ENCODE measurements around the gene GATAD2A. TPM values are rescaled to one million over a fixed set of nuclear protein-coding genes. Genes with fewer than 3 reads are reported as not detected.
A peak's percentile ranks its signal among the peaks of the same experiment; 100 is the strongest.

Gene GATAD2A
- total RNA-seq, 1 experiment from 2014 or later = 38.4 TPM

- Histone ChIP-seq H3K9me3 (ENCODE audit: low read length) (no peaks in the 10 kb centered on the region), H3K4me2 (ENCODE audit: low read depth, low read length, poor library complexity, severe bottlenecking) (peak overlapping the region; percentile 50), H3K36me3 (ENCODE audit: insufficient read depth, low read length) (peaks cover 11% of the 10 kb centered on the region), H3K4me3 (ENCODE audit: low read length) (peak overlapping the region; percentile 45; the same call in 1 of the 2 replicates), H2AFZ (ENCODE audit: low read length) (no peak overlapping the region), H3K9ac (ENCODE audit: low read length) (peak overlapping the region; percentile 60), H3K27me3 (ENCODE audit: low read length) (no peaks in the 10 kb centered on the region), H4K20me1 (ENCODE audit: insufficient read depth, low read depth, low read length) (peaks cover 17% of the 10 kb centered on the region; the same call in 1 of the 2 replicates), H3K4me1 (ENCODE audit: low read length) (peaks cover 47% of the 10 kb centered on the region), H3K27ac (ENCODE audit: low read length) (peak overlapping the region; percentile 69), H3K9me2 (replicated peaks; ENCODE audit: insufficient read depth, low read length) (no peaks in the 10 kb centered on the region), H3K79me2 (ENCODE audit: low read length) (peaks cover 98% of the 10 kb centered on the region)
- peak; percentile 71 for DNase-seq
Measured at GRCh38 chr19:19459707-19460251, 54.3 kb downstream of the GATAD2A start.

GRCh38 chr19:19460258-19460731 lies 54.8 kb downstream of the GATAD2A start:
- DNase-seq = peak; percentile 54
- Histone ChIP-seq H4K20me1 (ENCODE audit: insufficient read depth, low read depth, low read length) (peaks cover 17% of the 10 kb centered on the region; the same call in 1 of the 2 replicates), H3K9ac (ENCODE audit: low read length) (peak overlapping the region; percentile 60), H3K27me3 (ENCODE audit: low read length) (no peaks in the 10 kb centered on the region), H3K36me3 (ENCODE audit: insufficient read depth, low read length) (peaks cover 16% of the 10 kb centered on the region), H3K79me2 (ENCODE audit: low read length) (peaks cover 98% of the 10 kb centered on the region), H3K9me3 (ENCODE audit: low read length) (no peaks in the 10 kb centered on the region), H3K4me1 (ENCODE audit: low read length) (peaks cover 47% of the 10 kb centered on the region), H3K27ac (ENCODE audit: low read length) (peak overlapping the region; percentile 69), H3K4me3 (ENCODE audit: low read length) (peak overlapping the region; percentile 45; the same call in 1 of the 2 replicates), H3K4me2 (ENCODE audit: low read depth, low read length, poor library complexity, severe bottlenecking) (peak overlapping the region; percentile 50), H2AFZ (ENCODE audit: low read length) (no peak overlapping the region), H3K9me2 (replicated peaks; ENCODE audit: insufficient read depth, low read length) (no peaks in the 10 kb centered on the region)

GRCh38 chr19:19460761-19461265 lies 55.3 kb downstream of the GATAD2A start:
- Histone ChIP-seq H3K4me3 (ENCODE audit: low read length) (peak overlapping the region; percentile 45; the same call in 1 of the 2 replicates), H3K9me3 (ENCODE audit: low read length) (no peaks in the 10 kb centered on the region), H3K9me2 (replicated peaks; ENCODE audit: insufficient read depth, low read length) (no peaks in the 10 kb centered on the region), H2AFZ (ENCODE audit: low read length) (no peak overlapping the region), H3K27ac (ENCODE audit: low read length) (peak overlapping the region; percentile 69), H3K36me3 (ENCODE audit: insufficient read depth, low read length) (peaks cover 21% of the 10 kb centered on the region), H3K79me2 (ENCODE audit: low read length) (peaks cover 98% of the 10 kb centered on the region), H3K4me2 (ENCODE audit: low read depth, low read length, poor library complexity, severe bottlenecking) (peak overlapping the region; percentile 50), H4K20me1 (ENCODE audit: insufficient read depth, low read depth, low read length) (peaks cover 17% of the 10 kb centered on the region; the same call in 1 of the 2 replicates), H3K4me1 (ENCODE audit: low read length) (peaks cover 47% of the 10 kb centered on the region), H3K27me3 (ENCODE audit: low read length) (no peaks in the 10 kb centered on the region), H3K9ac (ENCODE audit: low read length) (peak overlapping the region; percentile 60)
- DNase-seq = peak; percentile 58

GRCh38 chr19:19461306-19461670 lies 55.8 kb downstream of the GATAD2A start:
- peak overlapping the region; percentile 60; the same call in 1 of the 2 replicates for H3K9ac ChIP-seq (ENCODE audit: low read length)
- H2AFZ ChIP-seq (ENCODE audit: low read length) = no peak overlapping the region
- H4K20me1 ChIP-seq (ENCODE audit: insufficient read depth, low read depth, low read length) = peaks cover 14% of the 10 kb centered on the region; the same call in 1 of the 2 replicates
- peaks cover 45% of the 10 kb centered on the region for H3K4me1 ChIP-seq (ENCODE audit: low read length)
- no peaks in the 10 kb centered on the region for H3K27me3 ChIP-seq (ENCODE audit: low read length)
- H3K9me3 ChIP-seq (ENCODE audit: low read length) = no peaks in the 10 kb centered on the region
- peak overlapping the region; percentile 69 for H3K27ac ChIP-seq (ENCODE audit: low read length)
- DNase-seq = no peak
- no peak overlapping the region for H3K4me2 ChIP-seq (ENCODE audit: low read depth, low read length, poor library complexity, severe bottlenecking)
- H3K36me3 ChIP-seq (ENCODE audit: insufficient read depth, low read length) = peaks cover 26% of the 10 kb centered on the region
- no peak overlapping the region for H3K4me3 ChIP-seq (ENCODE audit: low read length)
- H3K9me2 ChIP-seq (replicated peaks; ENCODE audit: insufficient read depth, low read length) = no peaks in the 10 kb centered on the region
- peaks cover 99% of the 10 kb centered on the region for H3K79me2 ChIP-seq (ENCODE audit: low read length)

GRCh38 chr19:19461671-19462622 lies 56.5 kb downstream of the GATAD2A start:
- H3K4me1 ChIP-seq (ENCODE audit: low read length) = peaks cover 39% of the 10 kb centered on the region
- H3K4me3 ChIP-seq (ENCODE audit: low read length) = no peak overlapping the region
- no peak for DNase-seq
- no peaks in the 10 kb centered on the region for H3K9me2 ChIP-seq (replicated peaks; ENCODE audit: insufficient read depth, low read length)
- no peaks in the 10 kb centered on the region for H3K9me3 ChIP-seq (ENCODE audit: low read length)
- no peak overlapping the region for H3K4me2 ChIP-seq (ENCODE audit: low read depth, low read length, poor library complexity, severe bottlenecking)
- no peak overlapping the region for H3K27ac ChIP-seq (ENCODE audit: low read length)
- H3K27me3 ChIP-seq (ENCODE audit: low read length) = no peaks in the 10 kb centered on the region
- H3K79me2 ChIP-seq (ENCODE audit: low read length) = peaks cover 99% of the 10 kb centered on the region
- no peak overlapping the region for H2AFZ ChIP-seq (ENCODE audit: low read length)
- H3K9ac ChIP-seq (ENCODE audit: low read length) = no peak overlapping the region
- H4K20me1 ChIP-seq (ENCODE audit: insufficient read depth, low read depth, low read length) = peaks cover 14% of the 10 kb centered on the region; the same call in 1 of the 2 replicates
- peaks cover 31% of the 10 kb centered on the region for H3K36me3 ChIP-seq (ENCODE audit: insufficient read depth, low read length)

- no peak overlapping the region for H2AFZ ChIP-seq (ENCODE audit: low read length)
- H3K79me2 ChIP-seq (ENCODE audit: low read length) = peaks cover 100% of the 10 kb centered on the region
- DNase-seq = no peak
- 0 out of 2 replicates have a peak, but pooled peaks cover 6% of the 10 kb centered on the region for H4K20me1 ChIP-seq (ENCODE audit: insufficient read depth, low read depth, low read length)
- no peak overlapping the region for H3K4me3 ChIP-seq (ENCODE audit: low read length)
- H3K36me3 ChIP-seq (ENCODE audit: insufficient read depth, low read length) = peaks cover 45% of the 10 kb centered on the region
- H3K9me2 ChIP-seq (replicated peaks; ENCODE audit: insufficient read depth, low read length) = no peaks in the 10 kb centered on the region
- peaks cover 28% of the 10 kb centered on the region for H3K4me1 ChIP-seq (ENCODE audit: low read length)
- peaks cover 8% of the 10 kb centered on the region; the same call in 1 of the 2 replicates for H3K9me3 ChIP-seq (ENCODE audit: low read length)
- no peak overlapping the region for H3K9ac ChIP-seq (ENCODE audit: low read length)
- H3K27ac ChIP-seq (ENCODE audit: low read length) = no peak overlapping the region
- H3K27me3 ChIP-seq (ENCODE audit: low read length) = no peaks in the 10 kb centered on the region
- no peak overlapping the region for H3K4me2 ChIP-seq (ENCODE audit: low read depth, low read length, poor library complexity, severe bottlenecking)
Measured at GRCh38 chr19:19463348-19464117, 58.1 kb downstream of the GATAD2A start.

GRCh38 chr19:19464339-19465098 lies 59.0 kb downstream of the GATAD2A start:
- no peak for DNase-seq
- Histone ChIP-seq H3K27ac (ENCODE audit: low read length) (no peak overlapping the region), H3K4me1 (ENCODE audit: low read length) (peaks cover 19% of the 10 kb centered on the region), H3K9ac (ENCODE audit: low read length) (no peak overlapping the region), H3K36me3 (ENCODE audit: insufficient read depth, low read length) (peaks cover 48% of the 10 kb centered on the region), H3K27me3 (ENCODE audit: low read length) (no peaks in the 10 kb centered on the region), H3K79me2 (ENCODE audit: low read length) (peaks cover 100% of the 10 kb centered on the region), H2AFZ (ENCODE audit: low read length) (no peak overlapping the region), H3K4me3 (ENCODE audit: low read length) (no peak overlapping the region), H4K20me1 (ENCODE audit: insufficient read depth, low read depth, low read length) (0 out of 2 replicates have a peak, but pooled peaks cover 6% of the 10 kb centered on the region), H3K9me3 (ENCODE audit: low read length) (peaks cover 8% of the 10 kb centered on the region; the same call in 1 of the 2 replicates), H3K9me2 (replicated peaks; ENCODE audit: insufficient read depth, low read length) (no peaks in the 10 kb centered on the region), H3K4me2 (ENCODE audit: low read depth, low read length, poor library complexity, severe bottlenecking) (no peak overlapping the region)

Measured in Karpas-422 (cell line).